NCI-H2107 treated with DMSO at 0.1 percent for 48 hours (cell line): ENCODE results near the gene SLC5A8.

ENCODE experiments used
- DNase-seq: peaks from one replicate; lab custom pipeline; 2025; ENCODE audit not compliant: unreplicated experiment; lab: John Stamatoyannopoulos, UW

Gene SLC5A8, protein sequence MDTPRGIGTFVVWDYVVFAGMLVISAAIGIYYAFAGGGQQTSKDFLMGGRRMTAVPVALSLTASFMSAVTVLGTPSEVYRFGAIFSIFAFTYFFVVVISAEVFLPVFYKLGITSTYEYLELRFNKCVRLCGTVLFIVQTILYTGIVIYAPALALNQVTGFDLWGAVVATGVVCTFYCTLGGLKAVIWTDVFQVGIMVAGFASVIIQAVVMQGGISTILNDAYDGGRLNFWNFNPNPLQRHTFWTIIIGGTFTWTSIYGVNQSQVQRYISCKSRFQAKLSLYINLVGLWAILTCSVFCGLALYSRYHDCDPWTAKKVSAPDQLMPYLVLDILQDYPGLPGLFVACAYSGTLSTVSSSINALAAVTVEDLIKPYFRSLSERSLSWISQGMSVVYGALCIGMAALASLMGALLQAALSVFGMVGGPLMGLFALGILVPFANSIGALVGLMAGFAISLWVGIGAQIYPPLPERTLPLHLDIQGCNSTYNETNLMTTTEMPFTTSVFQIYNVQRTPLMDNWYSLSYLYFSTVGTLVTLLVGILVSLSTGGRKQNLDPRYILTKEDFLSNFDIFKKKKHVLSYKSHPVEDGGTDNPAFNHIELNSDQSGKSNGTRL

GRCh38 chr12:101209319-101210302 is at the start of gene SLC5A8:
TSS of gene SLC5A8 (minus strand) at chr12:101210238. CDS start at chr12:101209848, 390 bp downstream.
- no peak for DNase-seq

- no peak for DNase-seq
These were observed 47.3 kb upstream of the SLC5A8 start for GRCh38 chr12:101257357-101257756.

- no peak for DNase-seq
These were observed 46.2 kb upstream of the SLC5A8 start for GRCh38 chr12:101256266-101256665.

DNA sequence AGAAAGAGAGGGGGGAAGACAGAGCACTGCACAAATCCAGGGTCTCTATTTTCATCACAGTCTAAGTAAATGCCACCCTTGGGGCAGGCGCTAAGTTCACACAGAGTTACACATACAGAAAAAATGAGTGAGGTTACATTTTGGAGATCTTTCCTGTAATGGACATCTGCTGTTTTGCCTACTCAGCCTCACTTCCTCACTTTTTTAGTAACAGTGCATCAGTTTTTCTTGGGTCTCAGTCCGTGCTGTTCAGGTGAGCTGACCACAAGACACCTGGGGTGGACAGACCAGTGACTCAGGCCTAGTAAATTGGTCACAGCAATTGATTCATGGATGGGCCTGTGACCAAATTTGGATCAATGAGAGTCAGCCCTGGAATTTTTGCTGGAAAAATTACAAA is 33.6 kb upstream of the SLC5A8 start:
- DNase-seq, result no peak

DNA sequence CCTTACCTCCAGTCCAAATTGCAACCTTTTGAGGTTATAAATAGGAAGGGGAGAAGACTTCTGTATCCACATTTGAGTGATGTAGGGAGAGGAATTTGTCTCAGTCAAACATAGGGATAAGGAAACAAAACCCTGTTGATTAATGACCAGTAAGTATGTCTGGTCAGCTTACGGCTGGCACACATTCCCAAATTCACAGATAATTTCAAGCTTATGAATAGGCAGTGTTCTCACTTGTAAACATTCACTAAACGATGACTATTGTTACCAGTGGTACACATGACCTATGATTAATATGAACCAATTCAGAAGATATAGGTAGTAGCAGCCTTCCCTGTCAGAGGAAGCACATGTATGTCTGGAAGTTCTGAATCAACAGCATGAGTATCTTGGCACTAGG is 33.0 kb upstream of the SLC5A8 start:
- DNase-seq, result no peak

GRCh38 chr12:101238800-101239329 is 28.8 kb upstream of the SLC5A8 start:
- no peak for DNase-seq

DNA sequence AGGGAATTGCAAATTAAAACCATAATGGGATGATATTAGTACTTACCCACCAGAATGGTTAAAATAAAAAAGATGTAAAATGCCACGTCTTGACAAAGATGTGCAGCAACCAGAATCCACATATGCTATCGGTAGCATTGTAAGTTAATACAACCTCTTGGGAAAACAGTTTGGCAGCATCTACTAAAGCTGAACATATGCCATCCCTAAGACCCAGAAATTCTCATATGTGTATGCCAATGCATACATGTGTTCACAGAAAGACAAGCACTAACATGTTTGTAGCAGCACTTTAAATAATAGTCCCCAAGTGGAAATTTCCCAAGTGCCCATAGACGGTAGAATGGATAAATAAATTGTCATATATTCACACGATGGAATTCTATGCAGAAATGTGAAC is 28.3 kb upstream of the SLC5A8 start:
- DNase-seq, result no peak

DNA sequence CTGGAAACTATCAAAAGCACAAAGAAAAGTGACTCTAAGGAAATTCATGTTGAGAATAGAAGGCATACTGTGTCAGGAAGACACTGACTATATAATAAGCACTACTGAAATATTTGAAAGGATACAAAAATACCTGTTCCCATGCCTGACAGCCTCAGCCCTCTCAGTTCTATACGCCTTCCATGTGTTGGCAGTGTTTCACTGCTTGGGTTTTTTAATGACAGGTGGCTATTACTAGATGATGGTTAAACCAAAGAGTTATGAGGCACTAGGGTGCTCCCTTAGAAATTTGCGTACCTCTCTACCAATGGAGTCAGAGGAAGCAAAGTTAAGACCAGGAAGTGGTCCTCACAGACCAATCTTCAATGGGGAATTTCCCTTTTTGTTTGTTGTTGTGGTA is 25.6 kb upstream of the SLC5A8 start:
- no peak for DNase-seq

GRCh38 chr12:101231636-101232035 is 21.6 kb upstream of the SLC5A8 start:
- no peak for DNase-seq

DNA sequence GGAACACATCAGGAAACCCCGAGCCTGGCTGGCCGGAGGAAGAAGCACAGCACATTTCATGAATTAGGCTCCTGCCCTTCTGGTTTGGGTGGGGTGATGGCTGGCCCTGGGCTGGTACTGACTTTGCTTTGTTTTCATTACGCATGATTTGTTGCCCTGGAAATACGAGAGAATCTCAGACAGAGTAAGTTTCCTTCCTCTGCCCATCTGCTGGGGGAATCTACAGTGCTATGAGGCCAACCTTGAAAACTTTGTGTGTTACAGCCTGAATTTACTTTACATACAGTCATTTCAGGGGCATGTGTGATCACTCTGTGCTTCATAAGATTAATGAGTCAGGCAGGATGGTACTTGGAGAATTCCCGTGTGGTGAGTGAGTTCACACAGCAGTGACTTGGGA is 20.5 kb upstream of the SLC5A8 start:
- DNase-seq, result no peak

DNA sequence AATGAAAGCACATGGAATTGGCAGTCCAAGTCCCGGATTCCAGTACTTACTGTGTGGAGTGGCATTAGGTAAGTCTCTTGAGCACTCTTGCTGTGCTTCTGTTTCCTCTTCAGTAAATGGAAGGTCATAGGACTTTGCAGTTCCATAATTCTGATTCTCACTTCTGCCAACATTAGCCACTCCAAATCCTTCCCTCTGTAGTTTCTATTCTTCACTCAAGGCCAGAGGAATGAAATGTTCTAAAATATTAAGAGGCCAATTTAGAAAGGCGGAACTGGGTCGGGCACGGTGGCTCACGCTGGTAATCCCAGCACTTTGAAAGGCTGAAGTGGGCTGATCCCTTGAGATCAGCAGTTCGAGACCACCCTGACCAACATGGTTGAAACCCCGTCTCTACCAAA is 19.8 kb upstream of the SLC5A8 start:
- DNase-seq, result no peak

DNA sequence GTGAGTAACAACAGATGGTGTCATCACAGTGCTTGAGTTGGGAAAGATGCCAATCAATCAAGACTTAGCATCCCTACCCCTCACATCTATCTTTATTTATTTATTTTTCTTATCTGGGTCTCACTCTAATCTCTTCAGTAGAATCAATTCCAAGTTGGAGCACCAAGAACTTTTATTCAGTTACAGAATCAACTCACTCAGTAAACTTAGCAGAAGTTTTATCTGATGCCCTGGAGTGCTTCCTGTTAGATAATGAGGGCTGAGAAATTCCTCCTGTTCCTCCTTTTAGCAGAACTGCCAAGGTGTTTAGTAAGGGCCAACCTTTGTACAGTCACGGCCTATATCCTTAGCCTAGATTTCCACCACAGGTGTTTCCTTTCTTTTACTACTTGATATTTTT is 11.3 kb upstream of the SLC5A8 start:
- DNase-seq, result no peak

DNA sequence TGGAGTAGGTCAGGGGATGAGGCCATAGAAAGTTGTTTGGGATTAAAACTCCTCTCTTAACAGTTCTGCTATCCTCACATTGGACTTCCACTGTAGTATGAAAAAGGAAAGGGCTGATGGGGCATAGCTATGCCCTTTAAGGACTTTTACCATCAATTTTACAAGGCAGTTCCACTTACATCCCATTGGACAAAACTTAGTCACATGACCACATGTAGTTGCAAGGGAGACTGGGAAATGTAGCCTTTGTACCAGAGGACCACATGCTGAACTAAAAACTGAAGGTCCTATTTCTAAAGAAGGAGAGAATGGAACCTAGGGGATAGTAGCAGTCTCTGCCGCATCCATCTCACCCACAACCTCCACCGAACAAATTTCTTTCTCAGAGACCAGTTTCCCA is 6.8 kb upstream of the SLC5A8 start:
- DNase-seq, result no peak

DNA sequence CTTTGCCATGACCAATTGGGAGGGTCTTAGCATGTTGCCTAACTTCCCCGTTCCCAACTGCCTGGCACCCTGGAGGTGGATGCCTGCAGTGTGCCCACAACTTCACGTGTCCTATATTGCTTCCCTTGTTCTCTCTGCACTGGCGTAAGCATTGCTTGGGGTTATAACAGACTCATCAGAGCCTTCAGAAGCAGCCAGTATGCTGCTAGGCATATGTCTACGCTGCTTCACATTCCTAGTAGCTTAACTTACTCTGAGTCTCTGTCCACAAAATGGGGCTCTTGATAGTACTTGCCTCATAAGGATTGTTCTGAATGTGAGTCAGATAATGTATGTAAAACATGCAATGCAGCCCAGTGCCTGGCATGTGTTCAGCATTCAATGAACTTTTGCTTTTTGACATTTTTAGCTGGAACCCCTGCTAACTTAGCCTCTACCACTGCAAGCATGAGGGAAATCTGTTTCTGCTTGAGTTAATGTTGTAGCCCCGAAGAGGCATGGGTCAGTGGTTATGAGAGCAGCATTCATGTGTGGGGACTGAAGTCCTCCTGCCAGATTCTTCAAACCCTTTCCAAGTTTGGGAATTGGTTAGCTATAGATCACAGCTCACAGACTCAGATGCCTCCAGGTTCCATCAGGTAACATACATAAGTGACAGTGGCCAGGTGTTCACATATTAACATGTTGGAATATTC is 2.8 kb downstream of the SLC5A8 start:
- no peak for DNase-seq

DNA sequence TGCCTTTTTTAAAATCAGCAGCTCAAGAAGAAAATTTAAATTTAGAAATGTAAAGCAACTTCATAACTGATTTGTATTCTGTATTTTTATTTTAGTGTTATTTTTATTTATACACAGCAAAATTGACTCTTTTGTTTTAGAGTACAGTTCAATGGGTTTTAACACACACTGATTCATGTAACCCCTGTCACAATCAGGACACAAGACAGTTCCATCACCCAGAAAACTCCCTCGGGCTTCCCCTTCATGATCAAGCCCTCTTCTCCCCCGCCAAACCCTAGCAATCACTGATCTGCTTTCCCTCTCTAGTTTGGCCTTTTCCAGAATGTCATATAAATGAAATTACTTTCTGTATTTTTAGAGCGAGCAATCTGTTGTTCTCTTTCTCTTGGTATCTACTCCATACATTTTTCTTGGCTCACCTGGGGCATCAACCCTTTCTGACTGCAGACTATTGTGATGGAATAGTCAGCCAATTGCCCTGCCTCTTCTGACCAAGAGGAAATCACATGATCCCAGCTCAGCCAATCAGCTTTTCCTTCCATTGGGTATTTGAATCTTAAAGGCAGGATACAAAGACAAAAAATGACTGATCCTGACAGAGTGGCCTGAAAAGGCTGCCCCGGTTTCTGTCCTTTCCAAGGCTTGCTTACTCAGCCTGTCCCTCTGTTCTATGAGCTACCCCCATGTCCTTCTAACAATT is 5.3 kb downstream of the SLC5A8 start:
- DNase-seq, result no peak

GRCh38 chr12:101200824-101201223 is 9.2 kb downstream of the SLC5A8 start:
- no peak for DNase-seq

GRCh38 chr12:101200145-101200544 is 9.9 kb downstream of the SLC5A8 start:
- DNase-seq, result no peak

DNA sequence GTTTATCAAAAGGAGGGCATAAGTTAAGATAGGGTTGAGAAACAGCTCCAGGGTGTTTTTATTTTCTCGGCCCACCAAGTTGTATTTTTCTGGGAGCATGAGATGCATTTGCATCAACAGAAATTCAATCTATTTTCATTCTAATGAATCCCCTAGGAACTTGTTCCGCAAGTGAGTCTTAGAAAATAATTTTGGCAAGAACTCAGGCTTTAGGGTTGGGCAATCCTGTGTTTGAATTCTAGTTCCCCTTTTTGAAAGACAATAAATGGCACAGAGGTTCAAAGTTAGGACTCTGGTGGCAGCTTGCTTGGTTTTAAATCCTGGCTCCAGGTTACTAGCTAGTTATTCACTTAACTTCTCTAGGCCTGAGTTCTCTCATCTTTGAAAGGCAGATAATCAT is 23.7 kb downstream of the SLC5A8 start:
- no peak for DNase-seq

- no peak for DNase-seq
These were observed 28.3 kb downstream of the SLC5A8 start for GRCh38 chr12:101181776-101182175.

DNA sequence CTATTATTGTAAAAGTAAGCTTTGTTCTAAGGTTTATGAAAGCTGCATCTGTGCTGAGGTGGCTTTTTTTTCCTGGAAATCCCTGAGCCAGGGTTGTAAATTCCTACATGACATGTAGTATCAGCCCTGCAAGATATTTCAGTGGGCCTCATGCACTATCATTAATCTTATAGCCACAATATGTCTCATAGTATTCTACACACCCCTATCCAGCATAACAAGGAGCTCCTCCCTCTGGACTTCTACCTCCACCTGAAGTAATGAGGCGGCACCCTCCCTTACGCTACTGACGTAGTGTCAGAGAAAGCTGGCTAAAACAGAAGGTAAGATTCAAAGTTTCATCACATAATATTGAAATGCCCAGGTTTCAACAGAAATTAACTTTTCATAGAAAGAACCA is 35.5 kb downstream of the SLC5A8 start:
- no peak for DNase-seq
